Ovary (tissue), 3 donors: ENCODE results near the gene UGDH.

Source experiments
- EP300 ChIP-seq: sonication (generic); formaldehyde crosslinking; IDR thresholded peaks from one replicate; pipeline ENCODE4 v1.6.1; 2017; ENCODE audit warnings: antibody characterized with exemption
- POLR2A ChIP-seq: fragments of 450-650 bp; IDR thresholded peaks from one replicate; pipeline ENCODE4 v1.6.1; 2017; ENCODE audit warnings: antibody characterized with exemption, mild to moderate bottlenecking, moderate library complexity
- TF ChIP-seq, protein P1 (sequence below), 3 donors: fragments of 450-650 bp in 2 of 3; fragments of 200-600 bp in 1 of 3; IDR thresholded peaks; one replicate each; pipeline versions ENCODE4 v1.5.1 to v1.8.0; 2016 to 2022; ENCODE audit warnings: antibody characterized with exemption in 3 of 3, mild to moderate bottlenecking in 1 of 3
- donor health status: DM: no; HTN: no; CAD: no.

- TF ChIP-seq, protein P1, sequence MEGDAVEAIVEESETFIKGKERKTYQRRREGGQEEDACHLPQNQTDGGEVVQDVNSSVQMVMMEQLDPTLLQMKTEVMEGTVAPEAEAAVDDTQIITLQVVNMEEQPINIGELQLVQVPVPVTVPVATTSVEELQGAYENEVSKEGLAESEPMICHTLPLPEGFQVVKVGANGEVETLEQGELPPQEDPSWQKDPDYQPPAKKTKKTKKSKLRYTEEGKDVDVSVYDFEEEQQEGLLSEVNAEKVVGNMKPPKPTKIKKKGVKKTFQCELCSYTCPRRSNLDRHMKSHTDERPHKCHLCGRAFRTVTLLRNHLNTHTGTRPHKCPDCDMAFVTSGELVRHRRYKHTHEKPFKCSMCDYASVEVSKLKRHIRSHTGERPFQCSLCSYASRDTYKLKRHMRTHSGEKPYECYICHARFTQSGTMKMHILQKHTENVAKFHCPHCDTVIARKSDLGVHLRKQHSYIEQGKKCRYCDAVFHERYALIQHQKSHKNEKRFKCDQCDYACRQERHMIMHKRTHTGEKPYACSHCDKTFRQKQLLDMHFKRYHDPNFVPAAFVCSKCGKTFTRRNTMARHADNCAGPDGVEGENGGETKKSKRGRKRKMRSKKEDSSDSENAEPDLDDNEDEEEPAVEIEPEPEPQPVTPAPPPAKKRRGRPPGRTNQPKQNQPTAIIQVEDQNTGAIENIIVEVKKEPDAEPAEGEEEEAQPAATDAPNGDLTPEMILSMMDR (IDR thresholded peaks at IDR 0.05) = no peak
- TF ChIP-seq POLR2A (no peak), EP300 (no peak)
Measured at GRCh38 chr4:39525822-39526690, 1.2 kb downstream of the UGDH start.
